Measurements from ENCODE around the gene CTXND1.

The CTXND1 gene

DNA sequence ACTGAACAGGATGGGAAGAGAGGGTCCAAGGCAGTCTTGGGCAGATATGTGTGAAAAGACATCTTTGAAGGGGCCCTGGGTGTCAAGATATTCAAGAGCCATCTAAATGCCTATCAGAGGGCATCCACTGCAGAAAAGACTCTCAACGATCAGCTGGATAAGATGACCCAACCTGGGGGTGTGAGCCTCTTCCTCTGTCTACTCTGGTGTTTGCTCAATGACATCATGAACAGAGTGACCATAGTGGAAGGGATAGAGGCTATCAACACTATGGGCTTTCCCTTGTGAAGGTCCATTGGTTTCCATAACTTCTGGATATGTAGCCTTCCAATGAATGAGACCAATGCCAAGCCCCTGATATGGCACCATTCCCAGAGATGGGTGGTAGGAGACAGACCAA, 57.1 kb downstream of the CTXND1 start:
- H3K4me1 ChIP-seq (ENCODE audit: control insufficient read depth, insufficient read depth, low read length) = peaks cover 11% of the 10 kb centered on the region
- H3K9ac ChIP-seq (ENCODE audit: low read length) = no peak overlapping the region
- H3K27me3 ChIP-seq (ENCODE audit: control insufficient read depth, insufficient read depth, low read length) = no peaks in the 10 kb centered on the region
- H3K36me3 ChIP-seq (ENCODE audit: control insufficient read depth, insufficient read depth, low read length) = no peaks in the 10 kb centered on the region
- no peaks in the 10 kb centered on the region for H3K9me3 ChIP-seq (ENCODE audit: control insufficient read depth, insufficient read depth, low read depth, low read length)
- H3K27ac ChIP-seq (ENCODE audit: low read depth, low read length) = no peak overlapping the region
- H3K4me3 ChIP-seq (ENCODE audit: low read depth, low read length) = no peak overlapping the region

DNA sequence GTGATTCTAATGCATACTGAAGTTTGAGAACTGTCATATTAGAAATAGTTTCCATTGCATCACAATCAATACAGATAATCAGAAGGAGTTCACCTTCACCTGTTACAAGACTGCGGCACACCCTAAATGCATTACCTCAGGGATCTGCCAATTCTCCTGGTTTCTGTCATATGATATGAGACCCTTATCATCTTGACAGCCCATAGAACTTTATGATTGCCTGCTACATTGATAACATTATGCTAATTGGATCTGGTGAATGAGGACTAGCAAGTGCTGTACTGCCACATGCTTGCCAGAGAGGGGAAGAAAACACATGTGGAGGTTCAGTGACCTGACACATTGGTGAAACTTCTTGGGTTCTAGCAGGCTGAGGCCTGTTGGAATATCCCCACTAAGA, 57.8 kb downstream of the CTXND1 start:
- no peaks in the 10 kb centered on the region for H3K36me3 ChIP-seq (ENCODE audit: control insufficient read depth, insufficient read depth, low read length)
- no peaks in the 10 kb centered on the region for H3K9me3 ChIP-seq (ENCODE audit: control insufficient read depth, insufficient read depth, low read depth, low read length)
- H3K4me3 ChIP-seq (ENCODE audit: low read depth, low read length) = no peak overlapping the region
- H3K9ac ChIP-seq (ENCODE audit: low read length) = no peak overlapping the region
- peaks cover 4% of the 10 kb centered on the region for H3K4me1 ChIP-seq (ENCODE audit: control insufficient read depth, insufficient read depth, low read length)
- no peaks in the 10 kb centered on the region for H3K27me3 ChIP-seq (ENCODE audit: control insufficient read depth, insufficient read depth, low read length)
- H3K27ac ChIP-seq (ENCODE audit: low read depth, low read length) = no peak overlapping the region

DNA sequence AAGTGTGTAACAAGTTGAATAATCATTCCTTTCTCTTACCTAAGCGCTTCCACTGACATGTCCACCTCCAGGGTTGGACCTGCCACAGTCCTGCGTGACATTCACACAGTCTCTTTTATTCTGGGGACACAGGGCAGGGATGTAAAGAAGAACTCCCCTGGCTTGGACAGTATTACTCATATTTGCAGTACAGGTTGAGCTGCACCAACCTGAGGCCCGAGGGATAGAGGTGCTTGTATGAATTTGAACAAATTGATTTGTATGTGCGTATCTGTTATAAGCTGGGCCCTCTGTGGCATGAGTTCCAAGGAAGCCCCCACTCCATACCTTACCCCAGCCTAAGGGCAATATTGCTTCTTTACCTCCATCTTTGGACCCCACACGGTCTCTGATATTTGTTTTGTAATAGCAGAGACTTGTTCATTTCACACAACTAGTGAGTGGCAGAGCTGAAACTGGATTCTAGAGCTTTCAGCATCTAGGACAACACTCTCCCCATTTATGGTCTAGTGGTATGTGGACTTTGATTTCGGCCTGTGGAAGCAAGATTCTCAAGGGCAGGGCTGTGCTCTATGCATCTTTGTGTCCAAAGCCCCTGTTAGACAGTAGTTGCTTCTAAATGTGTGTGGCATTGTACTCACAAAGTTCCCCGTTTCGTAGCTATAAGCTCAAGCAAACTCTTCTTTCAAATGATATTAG, 60.0 kb downstream of the CTXND1 start:
- H3K27me3 ChIP-seq (ENCODE audit: control insufficient read depth, insufficient read depth, low read length) = no peaks in the 10 kb centered on the region
- H3K4me3 ChIP-seq (ENCODE audit: low read depth, low read length) = no peak overlapping the region
- no peak overlapping the region for H3K9ac ChIP-seq (ENCODE audit: low read length)

DNA sequence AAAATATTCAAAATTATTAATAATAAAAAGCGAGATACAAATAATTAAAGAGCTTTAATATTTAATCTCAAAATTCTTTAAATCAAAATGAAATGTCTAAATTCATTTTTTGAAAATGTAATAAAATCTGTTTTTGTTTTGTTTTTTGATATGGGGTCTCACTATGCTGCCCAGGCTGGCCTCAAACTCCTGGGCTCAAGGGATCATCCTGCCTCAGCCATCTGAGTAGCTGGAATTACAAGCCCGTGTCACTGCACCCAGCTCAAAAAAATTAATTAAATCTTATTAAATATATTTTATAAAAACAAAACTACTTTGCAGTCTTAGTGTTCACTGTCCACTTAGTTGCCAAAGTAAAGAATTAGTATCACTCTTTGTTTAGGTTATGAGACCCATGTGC, 60.8 kb downstream of the CTXND1 start:
- Histone ChIP-seq H3K4me1 (ENCODE audit: control insufficient read depth, insufficient read depth, low read length) (0 out of 2 replicates have a peak, but pooled peaks cover 3% of the 10 kb centered on the region), H3K4me3 (ENCODE audit: low read depth, low read length) (no peak overlapping the region), H3K9ac (ENCODE audit: low read length) (no peak overlapping the region), H3K27ac (ENCODE audit: low read depth, low read length) (no peak overlapping the region), H3K9me3 (ENCODE audit: control insufficient read depth, insufficient read depth, low read depth, low read length) (no peaks in the 10 kb centered on the region), H3K27me3 (ENCODE audit: control insufficient read depth, insufficient read depth, low read length) (no peaks in the 10 kb centered on the region), H3K36me3 (ENCODE audit: control insufficient read depth, insufficient read depth, low read length) (peaks cover 10% of the 10 kb centered on the region)

More for the DNA sequence above, 60.0 kb downstream of the CTXND1 start:
- Histone ChIP-seq H3K4me1 (ENCODE audit: control insufficient read depth, insufficient read depth, low read length) (0 out of 2 replicates have a peak, but pooled peaks cover 3% of the 10 kb centered on the region), H3K27ac (ENCODE audit: low read depth, low read length) (no peak overlapping the region), H3K36me3 (ENCODE audit: control insufficient read depth, insufficient read depth, low read length) (0 out of 2 replicates have a peak, but pooled peaks cover 3% of the 10 kb centered on the region), H3K9me3 (ENCODE audit: control insufficient read depth, insufficient read depth, low read depth, low read length) (no peaks in the 10 kb centered on the region)

DNA sequence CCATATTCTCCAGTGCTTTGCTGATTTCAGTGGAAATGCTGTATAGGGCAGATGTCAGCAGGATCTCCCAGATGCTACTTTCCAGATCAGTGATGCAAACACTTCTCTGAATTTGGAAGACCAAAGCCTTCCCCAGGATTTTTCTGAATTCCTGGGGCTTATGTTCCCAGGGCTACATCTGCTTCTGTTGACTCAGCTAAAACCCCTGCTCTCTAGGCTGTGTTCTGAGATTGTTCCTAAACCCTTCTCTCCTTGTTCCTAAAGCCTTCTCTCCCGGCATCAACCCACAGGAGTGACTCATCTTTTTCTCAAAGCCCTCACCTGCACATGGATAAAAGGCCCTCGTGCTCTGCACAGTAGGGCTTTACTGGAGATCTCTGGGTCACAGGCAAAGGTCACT, 63.8 kb downstream of the CTXND1 start:
- Histone ChIP-seq H3K27ac (ENCODE audit: low read depth, low read length) (no peak overlapping the region), H3K9me3 (ENCODE audit: control insufficient read depth, insufficient read depth, low read depth, low read length) (no peaks in the 10 kb centered on the region), H3K27me3 (ENCODE audit: control insufficient read depth, insufficient read depth, low read length) (no peaks in the 10 kb centered on the region), H3K9ac (ENCODE audit: low read length) (no peak overlapping the region), H3K36me3 (ENCODE audit: control insufficient read depth, insufficient read depth, low read length) (peaks cover 24% of the 10 kb centered on the region), H3K4me1 (ENCODE audit: control insufficient read depth, insufficient read depth, low read length) (0 out of 2 replicates have a peak, but pooled peaks cover 3% of the 10 kb centered on the region), H3K4me3 (ENCODE audit: low read depth, low read length) (no peak overlapping the region)

DNA sequence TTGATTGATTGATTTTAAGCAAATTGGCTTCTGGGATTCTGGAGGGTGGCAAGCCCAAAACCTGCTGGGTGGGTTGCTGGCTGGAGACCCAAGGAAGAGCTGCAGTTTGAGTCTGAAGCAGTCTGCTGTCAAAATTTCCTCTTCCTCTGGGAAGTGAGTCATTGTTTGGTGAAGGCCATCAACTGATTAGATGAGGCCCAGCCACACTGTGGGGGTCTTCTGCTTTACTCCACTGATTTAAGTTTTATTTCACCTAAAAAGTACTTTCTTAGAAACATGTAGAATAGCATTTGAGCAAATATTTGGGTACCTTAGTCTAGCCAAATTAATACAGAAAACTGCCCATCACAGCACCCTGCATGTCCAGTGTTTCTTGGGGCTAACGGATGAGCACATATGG, 65.4 kb downstream of the CTXND1 start:
- H3K9me3 ChIP-seq (ENCODE audit: control insufficient read depth, insufficient read depth, low read depth, low read length) = no peaks in the 10 kb centered on the region
- no peak overlapping the region for H3K27ac ChIP-seq (ENCODE audit: low read depth, low read length)
- no peaks in the 10 kb centered on the region for H3K27me3 ChIP-seq (ENCODE audit: control insufficient read depth, insufficient read depth, low read length)
- 0 out of 2 replicates have a peak, but pooled peaks cover 3% of the 10 kb centered on the region for H3K4me1 ChIP-seq (ENCODE audit: control insufficient read depth, insufficient read depth, low read length)
- H3K36me3 ChIP-seq (ENCODE audit: control insufficient read depth, insufficient read depth, low read length) = peaks cover 29% of the 10 kb centered on the region
- no peak overlapping the region for H3K4me3 ChIP-seq (ENCODE audit: low read depth, low read length)
- H3K9ac ChIP-seq (ENCODE audit: low read length) = no peak overlapping the region

DNA sequence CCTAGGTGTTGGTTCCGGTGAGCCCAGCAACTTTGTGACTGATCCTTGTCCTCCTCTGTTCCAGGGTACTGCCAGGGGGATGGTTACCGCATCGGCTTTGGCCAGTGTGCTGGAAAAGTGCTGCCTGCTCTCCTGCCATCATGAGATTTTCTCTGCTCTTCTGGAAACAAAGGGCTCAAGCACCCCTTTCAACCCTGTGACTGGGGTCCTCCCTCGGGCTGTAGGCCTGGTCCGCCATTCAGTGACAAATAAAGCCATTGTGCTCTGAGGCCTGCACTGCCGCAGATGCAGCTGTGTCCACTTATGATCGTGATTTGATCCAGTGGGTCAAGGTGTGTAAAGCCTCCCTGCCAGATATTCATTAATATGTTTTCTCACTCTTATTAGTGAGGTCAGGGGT, 65.9 kb downstream of the CTXND1 start:
- Histone ChIP-seq H3K9ac (ENCODE audit: low read length) (no peak overlapping the region), H3K9me3 (ENCODE audit: control insufficient read depth, insufficient read depth, low read depth, low read length) (no peaks in the 10 kb centered on the region), H3K27ac (ENCODE audit: low read depth, low read length) (no peak overlapping the region), H3K4me1 (ENCODE audit: control insufficient read depth, insufficient read depth, low read length) (0 out of 2 replicates have a peak, but pooled peaks cover 3% of the 10 kb centered on the region), H3K4me3 (ENCODE audit: low read depth, low read length) (no peak overlapping the region), H3K27me3 (ENCODE audit: control insufficient read depth, insufficient read depth, low read length) (no peaks in the 10 kb centered on the region), H3K36me3 (ENCODE audit: control insufficient read depth, insufficient read depth, low read length) (peaks cover 33% of the 10 kb centered on the region)

DNA sequence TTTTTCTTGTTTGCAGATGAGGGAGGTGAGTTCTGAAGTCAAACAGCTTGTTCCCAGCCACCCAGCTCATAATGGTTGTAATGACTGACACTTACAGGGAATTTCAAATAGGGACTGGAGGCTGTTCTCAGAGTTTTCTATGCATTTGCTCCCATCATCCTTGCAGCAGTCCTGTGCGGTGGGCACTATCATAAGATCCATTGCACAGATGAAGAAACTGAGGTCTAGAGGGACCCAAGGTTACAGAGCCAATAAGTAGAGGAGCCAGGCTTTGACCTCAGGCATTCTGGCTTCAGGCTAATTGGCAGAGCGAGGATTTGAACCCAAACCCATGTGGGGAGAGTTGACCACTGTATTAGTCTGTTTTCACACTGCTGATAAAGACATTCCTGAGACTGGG, 66.9 kb downstream of the CTXND1 start:
- H3K27me3 ChIP-seq (ENCODE audit: control insufficient read depth, insufficient read depth, low read length) = no peaks in the 10 kb centered on the region
- H3K4me1 ChIP-seq (ENCODE audit: control insufficient read depth, insufficient read depth, low read length) = 0 out of 2 replicates have a peak, but pooled peaks cover 3% of the 10 kb centered on the region
- H3K27ac ChIP-seq (ENCODE audit: low read depth, low read length) = no peak overlapping the region
- no peaks in the 10 kb centered on the region for H3K9me3 ChIP-seq (ENCODE audit: control insufficient read depth, insufficient read depth, low read depth, low read length)
- H3K9ac ChIP-seq (ENCODE audit: low read length) = no peak overlapping the region
- no peak overlapping the region for H3K4me3 ChIP-seq (ENCODE audit: low read depth, low read length)
- H3K36me3 ChIP-seq (ENCODE audit: control insufficient read depth, insufficient read depth, low read length) = peaks cover 36% of the 10 kb centered on the region

DNA sequence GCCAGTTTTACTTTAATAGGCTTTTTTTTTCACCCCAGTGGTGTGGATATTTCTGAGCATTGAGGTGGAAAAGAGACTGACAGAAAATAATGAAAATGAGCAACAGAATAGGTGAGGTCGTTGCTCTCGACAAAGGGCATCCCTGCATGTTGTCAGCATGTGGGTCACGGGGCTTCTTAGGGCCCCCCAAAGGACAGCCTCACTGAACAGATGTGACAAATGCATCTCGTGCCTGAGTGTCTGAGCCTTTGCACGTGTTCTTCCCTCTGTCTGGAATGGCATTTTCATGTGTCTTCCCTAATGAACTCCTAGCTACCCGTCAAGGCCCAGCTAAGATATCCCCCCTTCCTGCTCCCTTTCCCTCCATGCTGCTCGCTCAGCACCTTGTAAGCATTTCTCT, 67.5 kb downstream of the CTXND1 start:
- Histone ChIP-seq H3K36me3 (ENCODE audit: control insufficient read depth, insufficient read depth, low read length) (peaks cover 36% of the 10 kb centered on the region), H3K4me1 (ENCODE audit: control insufficient read depth, insufficient read depth, low read length) (0 out of 2 replicates have a peak, but pooled peaks cover 3% of the 10 kb centered on the region), H3K4me3 (ENCODE audit: low read depth, low read length) (no peak overlapping the region), H3K27ac (ENCODE audit: low read depth, low read length) (no peak overlapping the region), H3K9ac (ENCODE audit: low read length) (no peak overlapping the region), H3K27me3 (ENCODE audit: control insufficient read depth, insufficient read depth, low read length) (no peaks in the 10 kb centered on the region), H3K9me3 (ENCODE audit: control insufficient read depth, insufficient read depth, low read depth, low read length) (no peaks in the 10 kb centered on the region)

DNA sequence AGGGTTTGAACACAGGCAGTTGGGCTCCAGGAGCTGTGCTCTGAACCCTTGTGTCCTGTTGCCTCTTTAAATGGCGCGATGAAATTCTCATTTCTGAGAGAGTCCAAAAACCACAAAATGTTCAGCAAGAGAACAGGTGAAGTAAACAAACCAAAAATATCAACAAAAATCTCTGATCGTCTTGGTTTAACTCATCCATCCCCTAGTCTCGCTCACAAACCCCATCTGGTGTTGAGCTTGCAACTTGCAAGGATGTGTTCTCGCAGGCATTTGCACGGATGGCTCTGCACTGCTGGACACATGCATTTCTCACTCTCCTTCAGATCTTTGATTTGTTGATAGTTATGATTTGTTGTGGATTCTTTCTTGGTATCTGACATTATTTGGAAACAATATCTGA, 68.1 kb downstream of the CTXND1 start:
- no peaks in the 10 kb centered on the region for H3K27me3 ChIP-seq (ENCODE audit: control insufficient read depth, insufficient read depth, low read length)
- no peak overlapping the region for H3K4me3 ChIP-seq (ENCODE audit: low read depth, low read length)
- H3K36me3 ChIP-seq (ENCODE audit: control insufficient read depth, insufficient read depth, low read length) = peaks cover 38% of the 10 kb centered on the region
- no peaks in the 10 kb centered on the region for H3K9me3 ChIP-seq (ENCODE audit: control insufficient read depth, insufficient read depth, low read depth, low read length)
- no peak overlapping the region for H3K9ac ChIP-seq (ENCODE audit: low read length)
- H3K4me1 ChIP-seq (ENCODE audit: control insufficient read depth, insufficient read depth, low read length) = 0 out of 2 replicates have a peak, but pooled peaks cover 3% of the 10 kb centered on the region
- no peak overlapping the region for H3K27ac ChIP-seq (ENCODE audit: low read depth, low read length)

DNA sequence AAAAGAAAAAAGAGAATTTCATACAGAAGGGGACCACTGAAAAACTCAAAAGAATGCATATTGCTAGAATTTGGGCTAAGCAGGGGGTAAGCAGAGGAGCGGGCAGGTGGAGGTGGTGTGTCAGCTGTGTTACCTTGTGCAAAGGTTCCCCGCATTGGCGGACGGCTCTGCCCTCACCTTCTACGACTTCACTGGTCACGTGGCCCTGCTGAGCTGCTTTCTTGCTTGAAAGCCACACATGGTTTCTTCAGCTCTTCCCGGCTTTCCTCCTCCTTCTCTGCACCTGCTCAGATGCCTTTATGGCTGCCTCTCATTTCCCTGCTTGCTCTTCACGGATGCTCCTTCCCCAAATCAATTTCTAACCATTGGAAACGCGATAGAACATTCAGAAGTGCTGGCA, 68.7 kb downstream of the CTXND1 start:
- no peaks in the 10 kb centered on the region for H3K9me3 ChIP-seq (ENCODE audit: control insufficient read depth, insufficient read depth, low read depth, low read length)
- H3K36me3 ChIP-seq (ENCODE audit: control insufficient read depth, insufficient read depth, low read length) = peaks cover 40% of the 10 kb centered on the region
- H3K4me1 ChIP-seq (ENCODE audit: control insufficient read depth, insufficient read depth, low read length) = no peaks in the 10 kb centered on the region
- no peaks in the 10 kb centered on the region for H3K27me3 ChIP-seq (ENCODE audit: control insufficient read depth, insufficient read depth, low read length)
- H3K9ac ChIP-seq (ENCODE audit: low read length) = no peak overlapping the region
- no peak overlapping the region for H3K4me3 ChIP-seq (ENCODE audit: low read depth, low read length)
- H3K27ac ChIP-seq (ENCODE audit: low read depth, low read length) = no peak overlapping the region
